Measurements from ENCODE around the gene FLT3. TPM values are rescaled to one million over a fixed set of nuclear protein-coding genes. Genes with fewer than 3 reads are reported as not detected.

Gene FLT3
- total and polyA plus RNA-seq, 9 of the 15 experiments (the other 6 are each of a cell fraction or from before 2014, with no cell fraction given), result not detected

GRCh38 chr13:28138756-28139470 is 38.5 kb upstream of the FLT3 start (continued):
- TF ChIP-seq RFX5 (IDR thresholded peaks at IDR 0.05; ENCODE audit: low read depth, low read length) (no peak), PTTG1 (tag; IDR thresholded peaks at IDR 0.05; ENCODE audit: low read depth) (no peak), ZBTB1 (CRISPR knock-in tag; IDR thresholded peaks at IDR 0.05; ENCODE audit: borderline replicate concordance, low read depth) (no peak), NONO (IDR thresholded peaks at IDR 0.05; ENCODE audit: low read depth in 2 of 2, low read length in 1 of 2) (peak in 1 of 2 experiments; percentile 54; a peak in 1 of 4 replicates), ZNF12 (CRISPR knock-in tag; IDR thresholded peaks at IDR 0.05) (no peak), RNF2 (IDR thresholded peaks at IDR 0.05) (peak; percentile 28; the same call in 1 of the 2 replicates), POLR2AphosphoS5 (IDR thresholded peaks at IDR 0.05; ENCODE audit: control insufficient read depth, insufficient read depth, low read depth, low read length) (peak; percentile 80), IRF2 (CRISPR knock-in tag; IDR thresholded peaks at IDR 0.05) (no peak), CREBBP (IDR thresholded peaks at IDR 0.05; ENCODE audit: low read depth, low read length) (no peak), KLF10 (CRISPR knock-in tag; IDR thresholded peaks at IDR 0.05) (no peak), SRSF3 (IDR thresholded peaks at IDR 0.05; ENCODE audit: insufficient read depth, low read length) (no peak), PHB (CRISPR knock-in tag; IDR thresholded peaks at IDR 0.05) (no peak), HES1 (IDR thresholded peaks at IDR 0.05; ENCODE audit: low read depth) (no peak), ZNF431 (CRISPR knock-in tag; IDR thresholded peaks at IDR 0.05) (no peak), TEAD1 (CRISPR knock-in tag; IDR thresholded peaks at IDR 0.05) (no peak), GABPA (tag; conservative IDR thresholded peaks at IDR 0.05; ENCODE audit: low read depth) (peak; percentile 76), BRD4 (IDR thresholded peaks at IDR 0.05) (peak; percentile 75), ETS1 (conservative IDR thresholded peaks at IDR 0.05; ENCODE audit: control insufficient read depth, low read depth, low read length) (peak; percentile 48; the same call in 1 of the 2 replicates), ZNF561 (CRISPR knock-in tag; conservative IDR thresholded peaks at IDR 0.05) (no peak), MNT (conservative IDR thresholded peaks at IDR 0.05) (peak; percentile 91 to 95), ZFP36 (IDR thresholded peaks at IDR 0.05; ENCODE audit: low read depth, low read length, partially characterized antibody) (no peak), ZNF695 (CRISPR knock-in tag; IDR thresholded peaks at IDR 0.05) (no peak), ARID3A (IDR thresholded peaks at IDR 0.05; ENCODE audit: borderline replicate concordance, low read depth, low read length) (no peak)

Measured in K562 (cell line).